T47D (cell line): Measurements from ENCODE around the gene ZSCAN25.
"Not testable (repeated sequence)": the region's sequence is repeated elsewhere in the genome, so short reads cannot be mapped to it uniquely, and the experiment has no call there.

ENCODE experiments used
- DNase-seq, 2 experiments: peaks; one replicate each; pipeline versions ENCODE4 v3.0.0 to v3.0.0-alpha.2; 2011 to 2012; ENCODE audit warnings: low read depth in 1 of 2, low spot score in 1 of 2
- JUND ChIP-seq: IDR thresholded peaks from 2 replicates; pipeline ENCODE4 v1.6.1; 2012; ENCODE audit warnings: low read depth
- in situ Hi-C: cut with HindIII; loops from 2 replicates; pipeline ENCODE4 v1.10.0; 2016; ENCODE audit warnings: low sequenced_read_pairs, low pct_unique_long_range_greater_than_20kb

ZSCAN25 gene

DNA sequence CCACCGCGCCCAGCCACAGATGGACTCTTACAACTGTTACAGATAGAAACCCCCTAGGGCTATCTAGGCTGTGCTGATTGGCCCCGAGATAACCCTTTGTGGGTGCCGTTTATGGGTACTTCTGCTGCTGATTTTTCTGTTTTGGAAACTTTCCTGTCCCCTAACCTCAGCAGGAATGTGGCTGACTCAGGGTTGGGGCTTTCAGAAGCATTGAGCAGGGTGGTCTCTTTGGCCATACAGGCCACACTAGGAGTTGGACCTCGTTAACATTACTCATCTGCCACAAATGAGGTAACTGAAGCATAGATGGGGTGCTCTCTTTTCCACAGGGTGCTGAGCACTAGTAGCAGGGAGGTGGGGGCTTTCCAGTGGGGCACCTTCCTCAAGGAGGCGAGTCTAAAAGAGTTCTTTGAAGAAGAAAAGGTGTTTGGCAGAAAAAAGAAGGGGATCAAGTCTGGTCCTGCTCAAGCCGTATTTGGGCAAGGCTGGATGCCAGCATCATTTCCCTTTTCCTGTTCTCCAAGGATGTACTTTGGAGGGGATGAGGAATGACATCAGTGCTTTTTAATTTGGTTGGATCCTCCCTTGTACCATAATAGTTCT lies 6.4 kb downstream of the ZSCAN25 start:
- no peak for DNase-seq
- TF ChIP-seq JUND = no peak
- in situ Hi-C loops = no loop called here

DNA sequence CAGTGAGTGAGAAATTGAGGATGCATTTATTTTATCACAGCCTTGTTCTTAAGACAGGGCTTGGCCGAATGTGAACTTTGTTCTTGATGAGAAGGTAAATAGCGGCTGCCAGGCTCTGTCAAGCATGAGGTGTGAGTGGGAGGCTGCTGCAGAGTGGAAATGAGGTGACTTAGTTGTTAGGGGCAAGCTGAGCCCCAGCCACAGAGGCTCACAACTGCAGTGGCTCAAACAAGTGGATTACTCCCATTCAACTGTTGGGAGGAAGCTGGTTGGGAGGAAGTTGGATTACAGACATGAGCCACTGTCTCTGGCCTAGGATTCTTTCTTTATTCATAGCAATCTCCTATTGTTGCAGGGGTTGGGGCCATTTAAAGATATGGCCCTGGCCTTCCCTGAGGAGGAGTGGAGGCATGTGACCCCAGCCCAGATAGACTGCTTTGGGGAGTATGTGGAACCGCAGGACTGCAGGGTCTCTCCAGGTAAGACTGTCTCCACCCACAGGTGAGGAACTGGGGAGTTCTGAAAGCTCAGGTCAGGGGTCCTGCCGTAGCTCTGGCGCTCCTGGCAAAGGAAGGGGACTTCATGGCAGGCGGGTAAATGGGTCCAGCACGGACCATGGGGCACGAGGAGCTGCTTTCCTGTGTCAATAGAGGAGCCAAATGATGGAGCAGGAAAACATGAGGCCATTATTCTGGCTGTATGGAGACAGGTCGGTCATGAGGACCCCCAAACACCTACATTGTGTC lies 7.1 kb downstream of the ZSCAN25 start:
- no peak for TF ChIP-seq JUND
- in situ Hi-C loops = no loop called here
- no peak for DNase-seq

DNA sequence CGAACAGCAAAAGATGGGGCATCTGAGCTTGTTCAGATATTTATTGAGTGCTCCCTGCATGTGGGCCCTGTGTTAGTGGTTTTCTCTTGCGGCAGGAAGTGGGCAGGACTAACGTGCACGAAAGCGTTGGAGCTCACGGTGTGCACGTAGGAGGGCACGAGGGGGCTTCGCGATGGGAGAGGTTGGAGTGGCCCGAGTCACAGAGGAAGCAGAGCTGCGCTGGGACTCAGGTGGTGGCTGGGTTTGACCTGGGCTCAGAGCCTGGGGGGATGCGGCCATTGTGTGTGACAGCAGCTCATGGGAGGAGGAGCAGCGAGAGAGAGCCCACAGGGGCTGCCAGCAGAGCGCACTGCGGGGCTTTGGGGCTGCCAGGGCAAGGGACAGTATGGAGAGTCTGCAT lies 7.7 kb downstream of the ZSCAN25 start:
- no peak for DNase-seq
- in situ Hi-C loops = no loop called here
- TF ChIP-seq JUND = no peak

DNA sequence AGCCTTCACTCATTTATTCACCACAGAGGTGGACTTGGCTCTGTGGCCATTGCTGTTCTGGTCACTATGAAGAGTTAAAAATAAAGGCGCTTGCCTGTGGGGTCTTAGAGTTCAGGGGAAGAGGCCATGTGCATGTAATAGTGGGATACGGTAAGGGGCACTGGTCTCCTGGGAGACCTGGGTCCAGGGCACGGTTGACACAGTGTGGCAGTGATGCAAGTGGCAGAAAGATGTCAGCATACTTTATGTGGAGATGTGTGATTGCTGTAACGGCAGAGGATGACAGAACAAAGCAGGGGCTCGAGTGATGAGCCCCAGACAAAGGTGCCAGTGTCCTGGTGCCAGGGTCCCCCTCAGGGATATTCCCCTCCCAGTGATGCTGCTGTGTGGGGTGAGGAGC lies 8.6 kb downstream of the ZSCAN25 start:
- DNase-seq = no peak
- no peak for TF ChIP-seq JUND
- in situ Hi-C loops = no loop called here

DNA sequence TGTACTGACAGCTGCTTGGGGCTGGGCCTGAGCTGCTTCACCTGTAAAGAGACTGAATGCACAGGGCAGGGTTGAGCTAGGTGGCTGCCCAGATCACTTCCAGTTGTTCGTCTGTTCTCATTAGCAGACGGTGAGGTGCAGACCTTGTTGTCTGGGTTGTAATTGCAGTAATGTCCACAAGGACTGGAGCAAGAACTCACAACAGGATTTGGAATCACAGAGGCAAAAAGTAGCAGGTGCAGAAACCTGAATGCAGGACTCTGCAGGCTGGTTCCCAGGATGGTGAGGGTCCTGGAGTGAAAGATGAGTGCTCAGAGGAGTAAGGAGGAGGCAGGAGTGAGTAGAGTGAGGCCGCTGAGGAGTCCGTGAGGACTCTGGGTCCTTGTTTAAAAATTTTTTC lies 9.2 kb downstream of the ZSCAN25 start:
- in situ Hi-C loops = no loop called here
- DNase-seq = no peak
- TF ChIP-seq JUND = no peak

DNA sequence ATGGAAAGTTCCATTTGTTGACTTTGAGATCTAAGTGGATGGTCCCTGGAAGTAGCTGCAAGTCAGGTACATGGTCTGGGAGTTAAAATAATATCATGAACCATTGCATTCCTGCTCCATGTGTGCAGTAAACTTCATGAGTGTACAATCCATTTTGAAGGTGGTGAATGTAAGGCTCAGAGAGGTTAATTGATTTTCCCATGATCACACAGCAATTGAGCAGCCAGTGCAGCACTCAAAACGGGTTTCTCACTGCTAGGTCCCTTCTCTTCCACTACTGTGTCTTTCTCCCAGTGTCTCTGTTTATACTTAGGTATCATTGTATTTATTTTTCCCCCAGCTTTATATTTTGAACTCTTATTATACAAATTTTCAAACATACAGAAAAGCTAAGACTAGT lies 9.9 kb downstream of the ZSCAN25 start:
- TF ChIP-seq JUND = no peak
- in situ Hi-C loops = no loop called here
- DNase-seq = no peak

DNA sequence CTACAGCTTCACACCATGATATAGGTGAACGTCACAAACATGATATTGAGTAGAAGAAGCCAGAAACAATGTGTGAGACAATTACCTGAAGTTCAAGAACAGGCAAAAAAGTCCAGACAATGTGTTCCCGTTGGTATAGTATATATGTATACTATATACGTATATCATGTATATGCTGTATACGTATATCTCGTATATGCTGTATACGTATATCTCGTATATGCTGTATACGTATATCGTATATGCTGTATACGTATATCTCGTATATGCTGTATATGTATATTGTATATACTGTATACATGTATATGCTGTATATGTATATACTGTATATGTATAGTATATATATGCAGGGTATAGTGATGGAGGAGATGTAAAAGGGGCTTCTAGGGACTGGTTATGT lies 10.8 kb downstream of the ZSCAN25 start:
- no peak for TF ChIP-seq JUND
- in situ Hi-C loops = no loop called here
- no peak for DNase-seq

DNA sequence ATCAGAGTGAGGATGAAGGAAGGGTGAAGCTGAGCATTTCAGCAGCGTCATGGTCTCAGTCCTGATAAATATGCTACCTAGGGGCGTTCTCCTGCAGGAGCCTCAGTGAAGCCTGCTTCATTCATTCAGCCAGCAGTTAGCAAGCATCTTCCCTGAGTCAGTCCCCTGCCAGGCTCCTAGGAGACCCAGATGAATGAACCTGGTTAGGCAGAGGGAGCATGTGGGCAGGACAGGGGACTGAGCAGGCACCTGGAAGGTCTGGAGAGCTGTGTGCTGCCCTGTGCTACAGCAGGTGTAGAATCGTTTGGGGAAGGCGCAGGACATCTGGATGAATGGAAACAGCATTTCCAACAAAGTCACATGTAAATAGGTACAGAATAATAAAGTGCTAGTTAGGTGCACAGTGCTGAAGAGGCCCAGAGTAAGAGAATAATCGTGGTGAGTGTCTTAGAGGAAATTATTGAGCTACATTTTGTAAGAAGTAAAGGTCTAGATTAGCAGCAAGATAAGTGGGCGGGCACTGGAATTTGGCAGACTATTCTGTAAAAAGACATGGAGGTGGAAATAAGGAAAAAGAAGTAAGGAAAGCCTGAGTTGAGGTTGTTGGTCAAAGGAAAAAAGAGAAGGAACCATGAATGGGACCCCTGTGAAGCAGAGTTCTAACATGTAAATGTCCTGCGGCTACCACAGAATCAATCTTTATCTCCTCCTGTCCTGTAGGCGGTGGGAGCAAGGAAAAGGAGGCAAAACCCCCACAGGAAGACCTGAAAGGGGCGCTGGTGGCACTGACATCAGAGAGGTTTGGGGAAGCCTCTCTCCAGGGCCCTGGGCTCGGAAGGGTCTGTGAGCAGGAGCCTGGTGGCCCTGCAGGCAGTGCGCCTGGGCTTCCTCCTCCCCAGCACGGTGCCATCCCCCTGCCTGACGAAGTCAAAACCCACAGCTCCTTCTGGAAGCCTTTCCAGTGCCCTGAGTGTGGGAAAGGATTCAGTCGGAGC lies 12.0 kb downstream of the ZSCAN25 start:
- in situ Hi-C loops = no loop called here
- no peak for TF ChIP-seq JUND
- DNase-seq = no peak

DNA sequence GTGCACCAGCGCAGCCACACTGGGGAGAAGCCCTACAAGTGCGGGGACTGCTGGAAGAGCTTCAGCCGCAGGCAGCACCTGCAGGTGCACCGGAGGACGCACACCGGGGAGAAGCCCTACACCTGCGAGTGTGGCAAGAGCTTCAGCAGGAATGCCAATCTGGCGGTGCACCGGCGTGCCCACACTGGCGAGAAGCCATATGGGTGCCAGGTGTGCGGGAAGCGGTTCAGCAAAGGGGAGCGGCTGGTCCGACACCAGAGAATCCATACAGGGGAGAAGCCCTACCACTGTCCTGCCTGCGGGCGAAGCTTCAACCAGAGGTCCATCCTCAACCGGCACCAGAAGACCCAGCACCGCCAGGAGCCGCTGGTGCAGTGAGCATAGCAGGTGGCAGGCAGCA lies 12.9 kb downstream of the ZSCAN25 start:
- TF ChIP-seq JUND = no peak
- in situ Hi-C loops = no loop called here
- no peak for DNase-seq

DNA sequence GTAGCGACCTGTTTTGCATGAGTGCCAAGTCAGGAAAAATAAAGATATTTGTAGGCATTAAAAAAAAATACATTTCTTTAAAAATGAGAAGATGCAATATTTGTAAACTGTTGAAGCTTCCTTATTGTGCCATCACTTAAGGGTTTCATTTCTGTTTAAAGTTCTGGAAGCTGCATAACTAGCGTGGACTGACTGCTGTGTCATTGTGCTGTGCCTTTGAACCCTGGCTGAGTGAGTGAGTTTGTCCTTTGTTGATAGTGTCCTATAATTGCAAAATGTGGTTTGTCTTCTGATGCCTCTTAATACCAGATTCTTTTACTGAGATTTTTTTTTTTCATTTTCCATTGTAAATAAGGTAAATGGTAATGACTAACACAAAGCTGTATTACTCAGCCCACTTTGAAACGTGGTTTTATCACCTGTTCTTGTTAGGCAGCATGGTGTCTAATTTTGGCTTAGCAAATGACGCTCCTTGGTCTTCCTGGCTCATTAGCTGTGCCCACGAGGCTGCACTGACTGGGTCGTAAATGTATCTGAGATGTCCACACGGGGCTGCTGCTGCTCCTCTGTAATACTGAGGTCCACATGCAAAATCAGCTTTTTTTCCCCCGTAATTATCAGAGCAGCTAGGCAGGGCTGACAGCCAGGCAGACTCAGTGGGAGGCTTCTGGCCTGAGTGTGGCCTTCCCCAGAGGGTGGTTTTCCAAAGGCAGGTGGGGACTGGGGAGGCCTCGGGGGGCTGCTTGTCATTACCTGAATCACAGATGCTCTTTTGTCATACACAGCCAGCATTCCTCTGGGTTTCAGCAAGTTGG lies 14.8 kb downstream of the ZSCAN25 start:
- DNase-seq = no peak
- no peak for TF ChIP-seq JUND
- in situ Hi-C loops = no loop called here

DNA sequence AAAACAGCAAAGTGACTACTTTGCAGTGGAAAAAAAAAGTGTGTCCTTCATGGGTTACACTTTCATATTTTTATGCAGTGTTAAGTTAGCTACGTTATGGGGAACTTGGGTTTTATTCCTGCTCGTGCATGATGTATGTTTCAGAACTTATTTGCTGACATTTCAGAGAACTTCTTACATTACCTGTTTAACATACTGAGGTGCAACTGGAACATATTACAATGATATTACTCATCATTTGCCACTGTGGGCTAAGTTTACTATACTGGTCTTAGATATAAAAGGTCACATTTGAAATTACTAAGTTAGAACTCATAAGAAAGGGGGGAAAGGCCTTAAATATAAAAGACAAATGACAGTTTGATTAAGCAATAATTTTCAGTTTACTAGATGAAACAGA lies 20.7 kb downstream of the ZSCAN25 start:
- in situ Hi-C loops, DNase-seq: not testable (repeated sequence)

DNA sequence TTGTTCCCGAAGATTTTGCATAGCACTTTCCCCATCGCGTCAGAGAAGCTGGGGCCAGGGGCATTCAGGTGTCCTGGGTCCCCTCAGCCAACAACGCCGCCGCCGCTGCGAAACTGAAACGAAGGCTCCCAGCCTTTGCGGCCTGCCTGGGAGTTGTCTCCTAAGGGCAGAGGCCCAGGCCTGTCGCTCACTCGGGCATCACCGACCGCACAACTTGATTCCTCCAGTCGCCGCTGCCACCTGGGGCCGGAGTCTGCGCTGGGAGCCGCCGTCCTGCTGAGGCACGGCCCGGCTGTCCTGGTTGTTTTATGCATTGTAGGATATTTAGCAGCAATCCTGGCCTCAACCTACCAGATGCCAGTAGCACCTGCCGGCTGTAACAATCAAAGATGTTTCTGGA lies 22.0 kb downstream of the ZSCAN25 start:
- TF ChIP-seq JUND = no peak
- in situ Hi-C loops = no loop called here

More for the DNA sequence above, 22.0 kb downstream of the ZSCAN25 start:
- no peak for DNase-seq
